ENCODE measurements around the gene NFATC1.

Gene NFATC1

GRCh38 chr18:79471597-79471996 is 75.9 kb downstream of the NFATC1 start:
- TF ChIP-seq, protein P1, sequence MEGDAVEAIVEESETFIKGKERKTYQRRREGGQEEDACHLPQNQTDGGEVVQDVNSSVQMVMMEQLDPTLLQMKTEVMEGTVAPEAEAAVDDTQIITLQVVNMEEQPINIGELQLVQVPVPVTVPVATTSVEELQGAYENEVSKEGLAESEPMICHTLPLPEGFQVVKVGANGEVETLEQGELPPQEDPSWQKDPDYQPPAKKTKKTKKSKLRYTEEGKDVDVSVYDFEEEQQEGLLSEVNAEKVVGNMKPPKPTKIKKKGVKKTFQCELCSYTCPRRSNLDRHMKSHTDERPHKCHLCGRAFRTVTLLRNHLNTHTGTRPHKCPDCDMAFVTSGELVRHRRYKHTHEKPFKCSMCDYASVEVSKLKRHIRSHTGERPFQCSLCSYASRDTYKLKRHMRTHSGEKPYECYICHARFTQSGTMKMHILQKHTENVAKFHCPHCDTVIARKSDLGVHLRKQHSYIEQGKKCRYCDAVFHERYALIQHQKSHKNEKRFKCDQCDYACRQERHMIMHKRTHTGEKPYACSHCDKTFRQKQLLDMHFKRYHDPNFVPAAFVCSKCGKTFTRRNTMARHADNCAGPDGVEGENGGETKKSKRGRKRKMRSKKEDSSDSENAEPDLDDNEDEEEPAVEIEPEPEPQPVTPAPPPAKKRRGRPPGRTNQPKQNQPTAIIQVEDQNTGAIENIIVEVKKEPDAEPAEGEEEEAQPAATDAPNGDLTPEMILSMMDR (IDR thresholded peaks at IDR 0.05) = no peak

GRCh38 chr18:79472176-79472575 is 76.4 kb downstream of the NFATC1 start:
- Histone ChIP-seq H3K27ac (no peak overlapping the region), H3K4me3 (no peak overlapping the region)
- TF ChIP-seq, protein P1 (IDR thresholded peaks at IDR 0.05) = no peak
- DNase-seq (ENCODE audit: low spot score) = no peak

More at GRCh38 chr18:79471597-79471996, 75.9 kb downstream of the NFATC1 start:
- Histone ChIP-seq H3K4me3 (no peak overlapping the region), H3K27ac (no peak overlapping the region)
- DNase-seq (ENCODE audit: low spot score) = no peak

DNA sequence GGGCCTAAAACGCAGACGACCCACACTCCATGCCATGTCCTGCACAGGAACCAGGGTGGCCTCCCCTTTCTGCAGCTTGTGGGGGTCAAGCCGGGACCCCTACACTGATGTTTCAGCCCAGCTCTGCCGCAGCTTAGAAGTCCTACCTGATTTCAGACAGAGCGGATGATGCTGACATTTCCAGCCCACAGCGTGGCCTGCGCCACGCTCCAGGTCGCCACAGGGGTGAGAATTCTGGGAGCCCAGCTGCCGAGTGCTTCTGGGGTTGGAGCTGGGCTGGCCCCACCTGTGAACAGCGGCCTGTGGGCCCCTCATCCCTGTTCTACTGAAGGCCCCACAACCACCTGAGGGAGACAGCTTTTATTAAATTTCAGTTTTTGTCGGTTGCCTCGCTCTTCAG is 77.2 kb downstream of the NFATC1 start:
- H3K27ac ChIP-seq = no peak overlapping the region
- TF ChIP-seq, protein P1 (IDR thresholded peaks at IDR 0.05) = no peak
- no peak for DNase-seq (ENCODE audit: low spot score)
- no peak overlapping the region for H3K4me3 ChIP-seq

DNA sequence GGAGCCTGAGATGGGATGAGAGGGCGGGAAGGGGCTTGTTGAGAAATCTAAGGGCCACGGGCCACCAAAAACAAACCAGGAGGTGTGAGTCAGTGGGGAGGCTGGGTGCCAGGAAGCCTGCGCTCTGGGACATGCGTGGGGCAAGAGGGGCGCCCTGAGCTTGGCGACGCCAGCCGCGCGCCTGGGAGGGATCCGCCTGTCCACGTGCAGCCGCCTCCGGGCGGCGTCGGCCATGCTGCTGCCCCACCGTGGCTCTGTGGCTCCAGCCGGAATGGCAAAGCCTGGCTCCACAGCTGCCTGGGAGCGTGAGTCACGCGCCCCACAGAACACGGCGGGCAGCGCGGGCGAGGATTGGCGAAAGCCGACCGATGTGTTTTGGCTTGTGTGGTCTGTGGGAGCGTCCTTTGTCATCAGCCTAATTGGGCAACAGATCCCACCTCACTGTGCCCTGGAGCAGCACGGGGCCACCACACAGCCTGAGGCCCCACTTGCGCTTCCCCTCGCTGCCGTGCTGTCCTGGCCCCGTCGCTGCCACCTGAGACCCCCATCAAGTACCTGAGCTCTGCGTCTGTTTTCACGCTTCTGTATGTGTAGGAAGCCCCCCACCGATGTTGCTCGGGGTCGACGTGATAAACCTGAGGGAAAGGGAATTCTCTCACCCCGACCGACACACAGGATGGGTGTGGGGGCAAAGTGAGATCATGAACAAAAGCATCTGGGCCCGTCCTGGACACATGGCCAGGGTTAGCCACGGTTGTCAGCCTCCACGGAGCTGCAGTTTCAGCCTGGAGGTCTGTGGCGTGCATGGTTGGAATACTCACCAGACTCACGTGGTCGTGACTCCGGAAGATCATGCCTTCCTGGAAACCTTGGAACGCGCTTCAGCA is 80.5 kb downstream of the NFATC1 start:
- no peak for DNase-seq (ENCODE audit: low spot score)
- H3K27ac ChIP-seq = no peak overlapping the region
- no peak overlapping the region for H3K4me3 ChIP-seq
- TF ChIP-seq, protein P1 (IDR thresholded peaks at IDR 0.05) = no peak

DNA sequence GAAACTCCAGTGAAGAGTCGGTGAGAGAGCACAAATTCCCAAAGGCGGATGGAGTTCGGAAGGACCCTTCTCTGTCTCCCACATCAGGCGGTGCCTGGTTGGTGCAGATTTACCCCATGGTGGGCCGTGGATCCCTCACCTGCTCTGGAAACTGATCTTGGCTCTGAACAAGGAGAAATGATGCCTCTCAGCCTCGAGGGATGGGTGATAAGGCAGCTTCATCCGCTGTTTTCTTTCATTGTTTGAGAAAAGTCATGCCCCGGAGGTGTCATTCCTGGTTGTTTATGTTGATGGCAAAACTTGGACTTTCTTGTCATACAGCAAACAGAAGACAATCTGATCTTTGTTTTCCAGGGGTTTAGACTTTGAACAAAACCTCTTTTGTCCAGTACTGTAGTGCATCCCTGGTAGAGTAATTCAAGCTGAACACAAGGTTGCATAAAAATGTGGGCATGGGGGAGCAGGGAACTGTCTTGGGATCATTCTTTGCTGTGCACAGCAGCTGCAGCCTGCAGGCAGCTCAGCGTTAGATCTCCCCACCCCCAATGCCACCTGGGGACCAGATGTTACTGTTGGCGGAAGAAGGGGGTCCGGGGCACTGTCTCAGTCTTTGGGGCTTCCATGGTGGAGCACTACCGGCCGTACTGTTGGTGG is 81.3 kb downstream of the NFATC1 start:
- DNase-seq (ENCODE audit: low spot score) = no peak
- no peak overlapping the region for H3K27ac ChIP-seq
- no peak overlapping the region for H3K4me3 ChIP-seq
- TF ChIP-seq, protein P1 (IDR thresholded peaks at IDR 0.05) = no peak

DNA sequence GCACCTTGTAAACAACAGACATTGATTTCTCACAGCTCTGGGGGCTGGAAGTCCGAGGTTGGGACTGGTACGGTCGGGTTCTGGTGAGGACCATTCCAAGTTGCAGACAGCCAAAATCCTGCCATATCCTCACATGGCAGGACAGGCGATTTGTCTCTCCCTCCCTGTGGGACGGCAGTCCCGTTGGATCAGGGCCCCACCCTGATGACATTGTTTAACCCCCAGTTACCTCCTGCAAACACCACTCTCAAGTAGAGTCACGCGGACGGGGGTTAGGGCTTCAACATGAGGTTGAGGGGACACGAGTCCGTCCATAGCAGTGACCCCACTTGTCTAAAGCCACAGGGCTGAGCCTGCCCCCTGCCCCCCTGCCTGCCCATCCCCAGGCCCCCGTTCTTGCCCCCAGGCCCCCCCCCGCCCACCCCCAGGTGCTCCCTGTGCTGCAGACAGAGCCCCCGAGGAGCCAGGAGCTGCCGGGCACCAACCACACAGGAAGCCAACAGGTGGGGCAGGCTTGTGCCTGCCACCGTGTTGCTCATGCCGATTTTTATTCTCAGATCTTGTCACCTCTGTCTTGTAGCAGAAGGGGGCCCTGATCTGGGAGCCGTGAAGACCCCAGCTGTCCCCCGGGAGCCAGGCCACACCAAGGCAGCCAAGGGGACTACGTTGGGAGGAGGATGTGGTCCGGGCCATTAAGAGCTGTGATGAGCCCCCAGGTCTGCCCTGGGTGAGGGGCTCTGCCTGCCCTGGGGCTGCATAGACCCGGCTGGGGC is 82.2 kb downstream of the NFATC1 start:
- Histone ChIP-seq H3K4me3 (no peak overlapping the region), H3K27ac (no peak overlapping the region)
- TF ChIP-seq, protein P1 (IDR thresholded peaks at IDR 0.05) = no peak
- no peak for DNase-seq (ENCODE audit: low spot score)

Measured in coronary artery (tissue), 2 donors.